ENCODE measurements around the gene ACY1. TPM values are rescaled to one million over a fixed set of nuclear protein-coding genes. Genes with fewer than 3 reads are reported as not detected.

Gene ACY1
- total and polyA plus RNA-seq, 2 of the 13 experiments (the other 11 are each of a cell fraction or from before 2014, with no cell fraction given), result 113 to 162 TPM

DNA sequence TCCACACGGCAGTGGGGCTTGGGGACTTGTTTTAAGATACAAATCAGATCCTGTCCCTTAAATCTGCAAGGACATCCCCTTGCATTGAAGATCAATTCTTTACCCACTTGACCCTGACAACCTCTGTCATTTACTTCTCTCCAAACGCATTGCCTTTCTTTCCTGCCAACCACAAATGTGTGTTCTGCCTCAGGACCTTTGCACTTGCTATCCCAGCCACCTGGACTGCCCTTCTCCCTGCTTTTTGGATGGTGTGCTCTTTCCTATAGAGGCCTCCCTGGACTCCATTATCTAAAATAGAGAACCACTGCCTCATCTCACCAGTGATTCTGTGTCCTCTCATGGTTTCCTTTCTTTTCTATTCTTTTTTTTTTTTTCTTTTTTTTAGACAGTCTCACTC is 13.8 kb downstream of the ACY1 start:
- intact Hi-C loops (cut with micrococcal nuclease; ENCODE audit: unreplicated experiment) (no loop called here), in situ Hi-C loops (cut with HindIII; ENCODE audit: extremely low pct_ligation_motif_present, low pct_unique_long_range_greater_than_20kb) (no loop called here)
- Histone ChIP-seq H3K4me1 (ENCODE audit: insufficient read depth, low read length) (peaks cover 65% of the 10 kb centered on the region), H3K4me3 (replicated peaks in 1 of 3; ENCODE audit: insufficient read depth in 1 of 3, low read depth in 2 of 3, low read length in 3 of 3) (no peak overlapping the region), H3K27ac (ENCODE audit: extremely low read length, insufficient read depth, low read length) (no peak overlapping the region), H3K4me2 (ENCODE audit: low read depth, low read length) (peak overlapping the region; percentile 31), H3K27me3 (ENCODE audit: control insufficient read depth in 1 of 2, insufficient read depth in 2 of 2, low read length in 2 of 2) (peaks cover 0 to 3% of the 10 kb centered on the region in 2 experiments; a peak in 1 of 5 replicates), H4K20me1 (ENCODE audit: insufficient read depth, low read length) (peaks cover 3% of the 10 kb centered on the region; the same call in 1 of the 2 replicates), H2AFZ (ENCODE audit: low read length) (no peak overlapping the region), H3K79me2 (ENCODE audit: insufficient read depth, low read length) (peaks cover 21% of the 10 kb centered on the region), H3K9me3 (ENCODE audit: low read length) (no peaks in the 10 kb centered on the region), H3K36me3 (replicated peaks in 1 of 2; ENCODE audit: control insufficient read depth in 1 of 2, insufficient read depth in 2 of 2, low read length in 2 of 2) (peaks cover 8 to 18% of the 10 kb centered on the region in 2 experiments), H3K9ac (ENCODE audit: insufficient read depth, low read depth, low read length) (no peak overlapping the region)
- ATAC-seq, result no peak
- POLR2A ChIA-PET, result interaction anchor here (1.5 to 2.0 kb wide), 3 partner anchors 14 to 180 kb away, joined by 5 to 15 read pairs (median 15); partner anchors contain the start of genes ACY1, PARP3 and RRP9
- no peak for FAIRE-seq
- no peak for DNase-seq (ENCODE audit: low spot score)
- peak; percentile 84 for TF ChIP-seq ZMYM3 (CRISPR knock-in tag; IDR thresholded peaks at IDR 0.05)
- peak; percentile 74 for TF ChIP-seq KDM1A (CRISPR knock-in tag; IDR thresholded peaks at IDR 0.05)
- no peak for TF ChIP-seq NCOA5 (CRISPR knock-in tag; IDR thresholded peaks at IDR 0.05)
- BruUV-seq (replicated peaks), result no TSS peak
- WGBS (ENCODE audit: low lambda C conversion rate), result 0% methylated on average over 2 of the region's 2 CpGs
- CTCF ChIA-PET (ENCODE audit: low intra/inter-chr PET ratio, low total read pairs), result interaction anchor here (9.0 kb wide), 1 partner anchor 147 kb away, joined by 110 read pairs; no protein-coding TSS in a partner anchor

DNA sequence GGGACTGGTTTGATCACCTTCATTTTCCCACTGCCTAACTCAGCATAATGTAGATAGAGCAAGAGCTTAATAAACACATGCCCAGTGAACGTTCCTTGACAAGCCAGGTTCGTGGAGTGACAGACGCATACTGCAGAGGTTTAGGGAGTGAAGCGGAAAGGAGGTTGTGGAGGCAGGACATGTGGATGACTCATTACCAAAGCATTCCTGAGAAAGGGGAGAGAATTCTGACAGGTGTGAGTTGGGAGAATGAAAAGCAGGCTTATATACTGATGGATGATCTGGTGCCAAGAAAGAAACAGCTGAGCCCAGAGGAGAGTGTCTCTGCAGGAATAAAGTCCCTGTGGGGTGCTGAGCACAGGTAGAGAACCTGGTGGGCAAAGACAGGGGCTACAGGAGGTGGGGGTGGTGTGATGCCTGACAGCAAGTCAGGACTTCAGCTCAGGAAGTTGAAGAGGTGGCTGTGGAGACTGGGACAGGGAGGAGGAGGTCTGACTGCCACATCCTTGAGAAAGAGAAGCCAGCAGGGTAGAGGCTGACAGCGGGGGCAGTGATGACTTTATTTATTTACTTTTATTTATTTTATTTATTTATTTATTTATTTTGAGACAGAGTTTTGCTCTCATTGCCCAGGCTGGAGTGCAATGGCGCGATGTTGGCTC is 14.7 kb downstream of the ACY1 start:
- Histone ChIP-seq H2AFZ (ENCODE audit: low read length) (no peak overlapping the region), H3K27ac (ENCODE audit: extremely low read length, insufficient read depth, low read length) (no peak overlapping the region), H3K4me3 (replicated peaks in 1 of 3; ENCODE audit: insufficient read depth in 1 of 3, low read depth in 2 of 3, low read length in 3 of 3) (no peak overlapping the region), H3K36me3 (replicated peaks in 1 of 2; ENCODE audit: control insufficient read depth in 1 of 2, insufficient read depth in 2 of 2, low read length in 2 of 2) (peaks cover 6 to 15% of the 10 kb centered on the region in 2 experiments), H3K79me2 (ENCODE audit: insufficient read depth, low read length) (peaks cover 21% of the 10 kb centered on the region), H3K4me2 (ENCODE audit: low read depth, low read length) (peak overlapping the region; percentile 30), H3K9ac (ENCODE audit: insufficient read depth, low read depth, low read length) (no peak overlapping the region), H4K20me1 (ENCODE audit: insufficient read depth, low read length) (0 out of 2 replicates have a peak, but pooled peaks cover 3% of the 10 kb centered on the region), H3K4me1 (ENCODE audit: insufficient read depth, low read length) (peaks cover 56% of the 10 kb centered on the region), H3K27me3 (ENCODE audit: control insufficient read depth in 1 of 2, insufficient read depth in 2 of 2, low read length in 2 of 2) (peaks cover 0 to 12% of the 10 kb centered on the region in 2 experiments; a peak in 1 of 5 replicates), H3K9me3 (ENCODE audit: low read length) (no peaks in the 10 kb centered on the region)
- no TSS peak for BruUV-seq (replicated peaks)
- FAIRE-seq (no peak), DNase-seq (ENCODE audit: low spot score) (peak; percentile 64), ATAC-seq (no peak)
- intact Hi-C loops (cut with micrococcal nuclease; ENCODE audit: unreplicated experiment), result no loop called here
- in situ Hi-C loops (cut with HindIII; ENCODE audit: extremely low pct_ligation_motif_present, low pct_unique_long_range_greater_than_20kb), result no loop called here
- whole genome bisulfite sequencing (ENCODE audit: low lambda C conversion rate), result 36% methylated on average over 7 of the region's 7 CpGs
- ChIA-PET POLR2A (interaction anchor here (0.6 to 2.0 kb wide), 6 partner anchors 15 to 288 kb away, joined by 3 to 15 read pairs (median 4); partner anchors contain the start of genes ABHD14A, ACY1, PARP3 and RRP9), CTCF (ENCODE audit: low intra/inter-chr PET ratio, low total read pairs) (interaction anchor here (9.0 kb wide), 1 partner anchor 146 kb away, joined by 110 read pairs; no protein-coding TSS in a partner anchor)
- no peak for TF ChIP-seq ZNF576 (CRISPR knock-in tag; IDR thresholded peaks at IDR 0.05)
- TF ChIP-seq ZSCAN22 (CRISPR knock-in tag; IDR thresholded peaks at IDR 0.05), result no peak
- no peak for TF ChIP-seq MED8 (CRISPR knock-in tag; IDR thresholded peaks at IDR 0.05; ENCODE audit: insufficient replicate concordance)
- TF ChIP-seq GABPA (IDR thresholded peaks at IDR 0.05; ENCODE audit: low read depth, low read length), result no peak
- TF ChIP-seq GABPA (CRISPR knock-in tag; IDR thresholded peaks at IDR 0.05; ENCODE audit: low read depth), result peak; percentile 35; the same call in 1 of the 2 replicates
- no peak for TF ChIP-seq MAFG (CRISPR knock-in tag; IDR thresholded peaks at IDR 0.05)
- TF ChIP-seq GATAD2A (CRISPR knock-in tag; IDR thresholded peaks at IDR 0.05), result 0 out of 2 replicates have a peak, but pooled peaks have one; percentile 33
- TF ChIP-seq JUNB (CRISPR knock-in tag; IDR thresholded peaks at IDR 0.05; ENCODE audit: borderline replicate concordance), result peak; percentile 64; the same call in 1 of the 2 replicates
- TF ChIP-seq, protein P1, sequence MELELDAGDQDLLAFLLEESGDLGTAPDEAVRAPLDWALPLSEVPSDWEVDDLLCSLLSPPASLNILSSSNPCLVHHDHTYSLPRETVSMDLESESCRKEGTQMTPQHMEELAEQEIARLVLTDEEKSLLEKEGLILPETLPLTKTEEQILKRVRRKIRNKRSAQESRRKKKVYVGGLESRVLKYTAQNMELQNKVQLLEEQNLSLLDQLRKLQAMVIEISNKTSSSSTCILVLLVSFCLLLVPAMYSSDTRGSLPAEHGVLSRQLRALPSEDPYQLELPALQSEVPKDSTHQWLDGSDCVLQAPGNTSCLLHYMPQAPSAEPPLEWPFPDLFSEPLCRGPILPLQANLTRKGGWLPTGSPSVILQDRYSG (CRISPR knock-in tag; IDR thresholded peaks at IDR 0.05), result no peak

Measured in HepG2 (cell line).